GM18526 (cell line): ENCODE measurements around the gene INPP5A.

Experiments
- POLR2A ChIP-seq: IDR thresholded peaks from 3 replicates; pipeline ENCODE4 v1.6.1; 2011; ENCODE audit not compliant: insufficient read length; ENCODE audit errors: extremely low read depth

INPP5A gene

GRCh38 chr10:132774902-132775863 lies 237.6 kb downstream of the INPP5A start:
- no peak for TF ChIP-seq POLR2A

- no peak for TF ChIP-seq POLR2A
Observed at GRCh38 chr10:132776186-132776585, 238.6 kb downstream of the INPP5A start.

- TF ChIP-seq POLR2A: no peak
Observed at GRCh38 chr10:132776821-132777220, 239.2 kb downstream of the INPP5A start.

GRCh38 chr10:132777441-132777840 lies 239.9 kb downstream of the INPP5A start:
- no peak for TF ChIP-seq POLR2A

- no peak for TF ChIP-seq POLR2A
Observed at GRCh38 chr10:132779549-132780294, 242.1 kb downstream of the INPP5A start.

GRCh38 chr10:132780356-132780755 lies 242.8 kb downstream of the INPP5A start:
- TF ChIP-seq POLR2A: no peak

- TF ChIP-seq POLR2A: no peak
Observed at GRCh38 chr10:132781556-132781955, 244.0 kb downstream of the INPP5A start.

GRCh38 chr10:132783165-132783939 lies 245.8 kb downstream of the INPP5A start:
- no peak for TF ChIP-seq POLR2A

- TF ChIP-seq POLR2A: no peak
Observed at GRCh38 chr10:132783940-132784865, 246.6 kb downstream of the INPP5A start.

GRCh38 chr10:132784866-132785722 lies 247.5 kb downstream of the INPP5A start:
- no peak for TF ChIP-seq POLR2A

- no peak for TF ChIP-seq POLR2A
Observed at GRCh38 chr10:132785723-132786475, 248.3 kb downstream of the INPP5A start, which contains the start of gene NKX6-2. Gene NKX6-2 (minus strand): TSS chr10:132786147. CDS start chr10:132785948, 199 bp downstream.

GRCh38 chr10:132786476-132786883 lies 248.9 kb downstream of the INPP5A start:
- TF ChIP-seq POLR2A: no peak
